22Rv1 (cell line): ENCODE data around the gene OR2G6.
"Not testable (repeated sequence)": the region's sequence is repeated elsewhere in the genome, so short reads cannot be mapped to it uniquely, and the experiment has no call there.

Source experiments
- CTCF ChIP-seq: fragments of 450-650 bp; IDR thresholded peaks from 2 replicates; pipeline ENCODE4 v1.5.1; 2017; ENCODE audit warnings: mild to moderate bottlenecking
- ZFX ChIP-seq: fragments of 450-650 bp; IDR thresholded peaks from 2 replicates; pipeline ENCODE4 v1.6.1; 2017; ENCODE audit warnings: antibody characterized with exemption, borderline replicate concordance

- not testable (repeated sequence) for TF ChIP-seq CTCF, ZFX
These were observed 64.2 kb downstream of the OR2G6 start for GRCh38 chr1:248572049-248572448.
